HepG2 (cell line): Measurements from ENCODE around the gene USP34. TPM values are rescaled to one million over a fixed set of nuclear protein-coding genes. Genes with fewer than 3 reads are reported as not detected.

ENCODE experiments used
- BCL6 ChIP-seq: IDR thresholded peaks from 2 replicates; pipeline ENCODE4 v1.6.1; 2016; ENCODE audit warnings: missing genetic modification reagents, missing compliant biosample characterization
- CHCHD3 ChIP-seq: sonication (generic); formaldehyde crosslinking; IDR thresholded peaks from 2 replicates; pipeline ENCODE4 v1.8.0; 2022; ENCODE audit warnings: mild to moderate bottlenecking, missing genetic modification reagents, moderate library complexity
- CSRNP1 ChIP-seq: sonication (generic); formaldehyde crosslinking; IDR thresholded peaks from 2 replicates; pipeline ENCODE4 v1.8.1; 2023; ENCODE audit warnings: mild to moderate bottlenecking, missing genetic modification reagents
- ESRRA ChIP-seq: sonication (generic); formaldehyde crosslinking; IDR thresholded peaks from 2 replicates; pipeline ENCODE4 v1.5.1; 2020; ENCODE audit warnings: mild to moderate bottlenecking, low read depth, missing genetic modification reagents
- FOSL1 ChIP-seq: sonication (generic); formaldehyde crosslinking; IDR thresholded peaks from 2 replicates; pipeline ENCODE4 v1.9.0; 2021; ENCODE audit warnings: missing genetic modification reagents, borderline replicate concordance
- FOXC1 ChIP-seq: sonication (generic); formaldehyde crosslinking; IDR thresholded peaks from 2 replicates; pipeline ENCODE4 v1.8.0; 2022; ENCODE audit warnings: mild to moderate bottlenecking, missing genetic modification reagents, borderline replicate concordance
- HHEX ChIP-seq: IDR thresholded peaks from 2 replicates; pipeline ENCODE4 v1.6.1; 2016; ENCODE audit warnings: control low read depth
- KDM1A ChIP-seq: IDR thresholded peaks from 2 replicates; pipeline ENCODE4 v1.6.1; 2016; ENCODE audit warnings: missing compliant biosample characterization
- KDM2A ChIP-seq: sonication (generic); formaldehyde crosslinking; IDR thresholded peaks from 2 replicates; pipeline ENCODE4 v1.4.0; 2020; ENCODE audit warnings: low read depth, missing genetic modification reagents, borderline replicate concordance
- KLF11 ChIP-seq: IDR thresholded peaks from 2 replicates; pipeline ENCODE4 v1.6.1; 2016; ENCODE audit warnings: missing compliant biosample characterization
- MIER3 ChIP-seq: IDR thresholded peaks from 2 replicates; pipeline ENCODE4 v1.6.1; 2016; ENCODE audit warnings: missing compliant biosample characterization, borderline replicate concordance
- MXI1 ChIP-seq: IDR thresholded peaks from 3 replicates; pipeline ENCODE4 v1.6.1; 2012; ENCODE audit warnings: low read depth, low read length, inconsistent platforms, borderline replicate concordance
- NKX3-1 ChIP-seq: sonication (generic); formaldehyde crosslinking; IDR thresholded peaks from 2 replicates; pipeline ENCODE4 v1.5.0; 2020; ENCODE audit warnings: missing genetic modification reagents
- RXRB ChIP-seq: IDR thresholded peaks from 2 replicates; pipeline ENCODE4 v1.6.1; 2016; ENCODE audit warnings: borderline replicate concordance, missing genetic modification reagents, missing compliant biosample characterization
- SCMH1 ChIP-seq: sonication (generic); formaldehyde crosslinking; IDR thresholded peaks from 2 replicates; pipeline ENCODE4 v1.9.0; 2021; ENCODE audit warnings: missing genetic modification reagents, mild to moderate bottlenecking, borderline replicate concordance
- TEAD2 ChIP-seq: sonication (generic); formaldehyde crosslinking; IDR thresholded peaks from 2 replicates; pipeline ENCODE4 v1.9.0; 2021; ENCODE audit warnings: missing genetic modification reagents
- ZBTB1 ChIP-seq: sonication (generic); formaldehyde crosslinking; IDR thresholded peaks from 2 replicates; pipeline ENCODE4 v1.4.0; 2020; ENCODE audit warnings: missing genetic modification reagents, borderline replicate concordance
- ZBTB38 ChIP-seq: sonication (generic); formaldehyde crosslinking; IDR thresholded peaks from 2 replicates; pipeline ENCODE4 v1.5.1; 2020; ENCODE audit warnings: mild to moderate bottlenecking, missing genetic modification reagents
- ZBTB42 ChIP-seq: sonication (generic); formaldehyde crosslinking; IDR thresholded peaks from 2 replicates; pipeline ENCODE4 v1.5.0; 2020; ENCODE audit warnings: mild to moderate bottlenecking, missing genetic modification reagents
- ZFP36 ChIP-seq: fragments of 150-350 bp; IDR thresholded peaks from 2 replicates; pipeline ENCODE4 v1.6.1; 2018; ENCODE audit warnings: borderline replicate concordance, low read length, low read depth; ENCODE audit not compliant: partially characterized antibody
- ZNF225 ChIP-seq: sonication (generic); formaldehyde crosslinking; IDR thresholded peaks from 2 replicates; pipeline ENCODE4 v1.4.0; 2020; ENCODE audit warnings: mild to moderate bottlenecking, missing genetic modification reagents
- ZNF703 ChIP-seq: sonication (generic); formaldehyde crosslinking; IDR thresholded peaks from 2 replicates; pipeline ENCODE4 v1.5.1; 2020; ENCODE audit warnings: missing genetic modification reagents, mild to moderate bottlenecking, moderate library complexity, borderline replicate concordance
- ZNF724P ChIP-seq: sonication (generic); formaldehyde crosslinking; IDR thresholded peaks from 2 replicates; pipeline ENCODE4 v1.8.0; 2022; ENCODE audit warnings: missing genetic modification reagents, borderline replicate concordance
- ZNF737 ChIP-seq: sonication (generic); formaldehyde crosslinking; IDR thresholded peaks from 2 replicates; pipeline ENCODE4 v1.5.0; 2020; ENCODE audit warnings: missing genetic modification reagents, mild to moderate bottlenecking, borderline replicate concordance
- ZNF749 ChIP-seq: sonication (generic); formaldehyde crosslinking; IDR thresholded peaks from 2 replicates; pipeline ENCODE4 v1.8.0; 2022; ENCODE audit warnings: mild to moderate bottlenecking, missing genetic modification reagents, moderate library complexity, borderline replicate concordance
- ZNF839 ChIP-seq: sonication (generic); formaldehyde crosslinking; IDR thresholded peaks from 2 replicates; pipeline ENCODE4 v1.4.0; 2020; ENCODE audit warnings: missing genetic modification reagents, mild to moderate bottlenecking, borderline replicate concordance
- ZSCAN12 ChIP-seq: sonication (generic); formaldehyde crosslinking; IDR thresholded peaks from 2 replicates; pipeline ENCODE4 v1.9.0; 2021; ENCODE audit warnings: mild to moderate bottlenecking, missing genetic modification reagents
- polyA plus RNA-seq, 8 experiments: library from polyadenylated mRNA; depleted of rRNA in 3 of 8; stranded (reverse) in 7 of 8; unstranded in 1 of 8; fragments of >200 nt; fragmentation: Illumina TruSeq in 4 of 8; extraction: Trizol in 4 of 8; gene quantifications; 2 replicates each; pipeline versions ENCODE4 v1.2.1 to v1.2.3, GENCODE V29; 2011 to 2016; ENCODE audit warnings: low read depth in 4 of 8, missing spikeins in 1 of 8, mixed read lengths in 1 of 8; ENCODE audit not compliant: insufficient read depth in 1 of 8
- total RNA-seq, 5 experiments: library from RNA; depleted of rRNA; stranded (reverse); fragments of >200 nt; fragmentation: Illumina TruSeq; extraction: Trizol; gene quantifications; 2 replicates each; pipeline ENCODE4 v1.2.3, GENCODE V29; 2016; ENCODE audit warnings: low read depth in 1 of 5

Gene USP34
- total and polyA plus RNA-seq, 2 of the 13 experiments (the other 11 are each of a cell fraction or from before 2014, with no cell fraction given) = 99.2 to 100 TPM

- TF ChIP-seq ZFP36 = no peak
- TF ChIP-seq FOXC1 (CRISPR knock-in tag) = peak; percentile 94
- peak; percentile 69; the same call in 1 of the 2 replicates for TF ChIP-seq NKX3-1 (CRISPR knock-in tag)
- TF ChIP-seq CSRNP1 = peak; percentile 96
- no peak for TF ChIP-seq FOSL1 (CRISPR knock-in tag)
- TF ChIP-seq TEAD2 (CRISPR knock-in tag) = peak; percentile 66; the same call in 1 of the 2 replicates
- no peak for TF ChIP-seq ZNF225 (CRISPR knock-in tag)
- peak; percentile 92 for TF ChIP-seq KDM2A (CRISPR knock-in tag)
- TF ChIP-seq ZNF724P (CRISPR knock-in tag) = 0 out of 2 replicates have a peak, but pooled peaks have one; percentile 61
- TF ChIP-seq ESRRA (CRISPR knock-in tag) = peak; percentile 87
- TF ChIP-seq ZBTB1 (CRISPR knock-in tag) = no peak
- TF ChIP-seq HHEX (CRISPR knock-in tag) = no peak
- TF ChIP-seq ZSCAN12 (CRISPR knock-in tag) = no peak
- 0 out of 2 replicates have a peak, but pooled peaks have one; percentile 53 for TF ChIP-seq ZNF703 (CRISPR knock-in tag)
- peak; percentile 88 for TF ChIP-seq ZBTB38
- TF ChIP-seq KLF11 (CRISPR knock-in tag) = no peak
- no peak for TF ChIP-seq SCMH1
- peak; percentile 65; the same call in 1 of the 2 replicates for TF ChIP-seq CHCHD3 (CRISPR knock-in tag)
- peak; percentile 83 for TF ChIP-seq BCL6 (CRISPR knock-in tag)
- TF ChIP-seq ZNF737 (CRISPR knock-in tag) = no peak; the same call in 1 of the 2 replicates
- TF ChIP-seq KDM1A (CRISPR knock-in tag) = peak; percentile 64; the same call in 1 of the 2 replicates
- peak; percentile 80; the same call in 1 of the 2 replicates for TF ChIP-seq ZNF839 (CRISPR knock-in tag)
- TF ChIP-seq MXI1 = peak; percentile 69
- TF ChIP-seq RXRB (CRISPR knock-in tag) = peak; percentile 78
- TF ChIP-seq ZNF749 (CRISPR knock-in tag) = peak; percentile 90
- TF ChIP-seq ZBTB42 (CRISPR knock-in tag) = peak; percentile 92
- peak; percentile 84 for TF ChIP-seq MIER3
Observed at GRCh38 chr2:61176755-61177726, 293.8 kb downstream of the USP34 start (continued).
